Right renal pelvis (tissue), 4 donors: Measurements from ENCODE around the gene SWI5. TPM values are rescaled to one million over a fixed set of nuclear protein-coding genes. Genes with fewer than 3 reads are reported as not detected.

Experiments used
- DNase-seq, 4 donors: peaks; one replicate each; pipeline ENCODE4 v3.0.0-alpha.2; 2013; ENCODE audit warnings: low read depth in 4 of 4, low spot score in 3 of 4, missing footprints in 1 of 4
- polyA plus RNA-seq, 4 donors: library from polyadenylated mRNA; unstranded; fragments of 120-200 nt; gene quantifications; one replicate each; pipeline ENCODE4 v1.2.1, GENCODE V29; 2013; ENCODE audit not compliant: insufficient read length in 4 of 4

Gene SWI5
- polyA plus RNA-seq, 4 donors = 26.8 to 37.5 (median 29.9) TPM

DNA sequence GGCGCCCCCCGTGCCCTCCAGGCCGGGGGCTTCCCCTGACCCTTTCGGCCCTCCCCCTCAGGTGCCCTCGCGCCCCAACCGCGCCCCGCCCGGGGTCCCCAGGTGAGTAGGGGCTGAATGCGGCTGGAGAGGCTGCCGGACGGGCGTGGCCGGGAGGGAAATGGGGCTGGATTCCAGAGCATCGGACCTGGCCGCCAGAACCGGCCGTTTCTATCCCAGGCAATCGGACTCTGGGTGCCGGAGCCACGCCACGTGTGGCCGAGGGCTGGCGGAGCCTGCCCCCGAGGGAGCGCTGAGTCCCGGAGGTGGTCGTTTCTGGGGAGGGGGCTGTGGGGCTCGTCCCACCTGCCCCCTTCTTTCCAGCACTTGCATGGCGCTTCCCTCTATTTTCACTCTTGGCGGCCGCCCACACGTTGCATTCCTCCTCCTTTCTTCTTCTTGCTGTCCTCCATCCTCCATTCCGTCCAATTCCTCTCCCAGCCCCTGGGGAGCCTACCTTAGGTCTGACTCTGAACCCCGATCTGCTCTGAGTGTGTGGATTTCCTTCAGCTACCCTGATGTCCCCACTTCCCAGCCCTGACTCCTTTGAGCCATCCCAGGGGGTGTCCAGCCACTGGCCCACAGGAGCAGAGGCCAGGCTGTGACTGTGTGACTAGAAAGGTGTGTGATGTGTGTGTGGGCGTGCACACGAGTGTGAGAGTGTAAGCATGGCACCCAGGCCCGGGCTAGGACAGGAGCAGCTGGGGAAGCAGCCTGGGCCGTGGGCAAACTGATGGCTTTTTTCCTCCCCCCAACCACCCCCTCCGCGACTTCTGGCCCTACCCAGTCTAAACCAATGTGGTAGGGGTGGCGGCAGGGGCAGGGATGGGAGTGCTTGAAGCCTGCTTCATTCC, 25.0 kb upstream of the SWI5 start:
- no peak for DNase-seq

DNA sequence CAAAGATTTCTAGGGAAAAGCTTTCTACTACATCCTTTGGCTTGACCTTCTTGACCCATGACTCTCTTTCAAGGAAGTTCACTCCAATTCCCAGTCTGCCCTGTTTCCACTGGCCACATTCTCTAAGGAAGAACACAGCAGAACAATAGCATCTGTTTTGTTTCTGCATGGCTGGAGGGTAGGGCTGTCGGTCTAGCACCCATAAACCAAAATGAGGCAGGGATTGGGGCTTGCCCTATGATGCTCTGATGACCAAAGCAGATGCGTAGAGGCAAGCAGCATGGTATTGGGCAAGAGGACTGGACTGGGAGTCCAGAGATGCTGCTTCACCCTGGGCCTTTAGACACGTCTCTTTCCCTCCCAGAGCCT, 24.4 kb upstream of the SWI5 start:
- no peak for DNase-seq

DNA sequence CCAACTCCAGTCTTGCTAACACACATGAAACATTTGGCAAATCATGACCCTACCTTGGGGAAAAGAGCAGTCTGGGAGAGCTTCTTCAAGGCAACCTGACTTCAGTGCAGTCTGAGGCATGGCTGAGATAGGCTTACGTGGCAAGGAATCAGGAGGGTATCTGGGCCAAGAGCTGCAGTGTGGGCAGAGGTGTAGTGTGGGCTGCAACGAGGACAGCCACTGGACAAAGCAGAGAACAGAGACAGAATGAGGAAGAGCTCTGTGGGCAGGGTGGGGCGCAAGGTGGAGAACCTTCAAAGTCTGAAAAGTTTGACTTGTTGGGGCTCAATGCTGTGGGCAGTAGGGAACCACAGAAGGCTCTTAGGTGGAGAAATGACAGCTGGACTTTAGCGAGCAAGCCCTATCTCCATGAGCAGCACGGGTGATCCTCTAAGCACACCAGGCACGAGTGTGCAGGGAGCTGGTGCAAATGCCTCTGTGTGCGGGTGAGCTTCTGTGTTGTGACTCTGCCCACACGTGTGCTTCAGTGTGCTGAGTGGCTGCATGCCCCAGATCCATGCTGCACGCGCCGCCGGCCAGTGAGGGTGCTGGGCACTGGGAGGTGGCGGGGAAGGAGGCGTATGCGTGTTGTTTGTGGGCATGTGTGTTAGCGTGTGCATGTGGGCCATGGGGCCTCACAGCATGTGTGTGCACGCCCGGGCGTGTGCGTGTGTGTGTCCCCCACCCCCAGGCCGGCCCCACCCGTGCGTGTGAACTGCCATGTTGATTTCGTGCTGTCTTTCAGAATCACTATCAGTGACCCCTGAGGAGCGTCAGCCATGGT, 23.5 kb upstream of the SWI5 start:
- no peak for DNase-seq

DNA sequence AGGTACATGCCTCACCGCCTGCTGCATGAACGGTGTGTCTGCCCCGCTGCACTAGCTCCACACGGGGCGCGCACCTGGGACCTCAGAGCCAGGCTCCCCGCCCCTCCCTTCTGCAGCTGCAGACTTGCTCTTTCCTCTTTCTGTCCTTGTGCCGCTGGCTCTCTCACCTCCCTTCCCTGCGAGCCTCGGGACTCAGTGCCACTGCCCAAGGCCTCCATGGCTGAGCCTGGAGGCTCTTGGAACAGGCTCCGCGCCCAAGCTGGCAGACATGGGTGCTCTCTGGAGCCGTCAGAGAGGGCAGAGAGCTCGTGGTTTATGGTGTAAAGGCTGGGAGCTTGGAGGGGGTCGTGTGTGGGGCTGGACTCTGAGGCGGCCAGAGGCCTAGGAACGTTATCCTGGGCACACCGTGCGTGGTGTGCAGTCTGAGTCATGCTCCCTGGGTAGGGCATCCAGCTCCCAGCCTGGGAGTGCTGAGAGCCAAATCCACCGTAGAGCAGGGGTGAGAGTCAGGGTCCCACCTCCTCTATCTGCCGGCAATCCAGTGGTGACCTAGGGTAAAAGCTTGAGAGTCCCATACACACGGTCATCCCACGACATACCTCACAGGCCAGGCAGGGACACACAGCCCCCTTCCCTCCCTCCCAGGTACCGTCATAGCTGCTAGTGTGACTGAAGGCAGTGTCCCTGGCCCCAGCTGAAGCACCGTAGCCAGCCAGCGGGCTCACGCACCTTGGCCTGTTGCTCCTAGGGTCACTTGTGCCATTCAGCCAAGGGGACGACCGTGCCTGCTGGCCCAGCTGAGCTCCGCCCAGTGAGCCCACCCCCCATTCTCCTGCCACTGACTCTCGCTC, 22.7 kb upstream of the SWI5 start:
- DNase-seq = no peak

DNA sequence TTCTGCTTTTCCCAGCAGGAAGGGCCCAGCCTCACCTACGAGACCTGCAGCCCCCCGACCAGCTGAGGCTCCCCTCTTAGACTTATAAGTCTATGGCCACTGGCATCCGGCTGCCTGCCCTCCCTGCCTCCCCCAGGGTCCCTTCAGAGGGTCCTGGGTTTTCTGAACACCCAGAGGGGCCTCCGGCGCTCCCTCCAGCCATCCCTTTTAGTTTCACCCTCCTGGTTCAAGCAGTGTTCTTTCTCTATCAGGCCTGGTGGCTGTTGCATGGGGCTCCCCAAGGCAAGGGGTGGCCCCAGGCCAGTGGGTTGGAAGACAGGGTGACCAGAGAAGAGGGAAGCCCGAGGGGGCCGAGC, 22.1 kb upstream of the SWI5 start:
- no peak for DNase-seq

GRCh38 chr9:128254362-128254761, 21.7 kb upstream of the SWI5 start:
- DNase-seq = no peak

DNA sequence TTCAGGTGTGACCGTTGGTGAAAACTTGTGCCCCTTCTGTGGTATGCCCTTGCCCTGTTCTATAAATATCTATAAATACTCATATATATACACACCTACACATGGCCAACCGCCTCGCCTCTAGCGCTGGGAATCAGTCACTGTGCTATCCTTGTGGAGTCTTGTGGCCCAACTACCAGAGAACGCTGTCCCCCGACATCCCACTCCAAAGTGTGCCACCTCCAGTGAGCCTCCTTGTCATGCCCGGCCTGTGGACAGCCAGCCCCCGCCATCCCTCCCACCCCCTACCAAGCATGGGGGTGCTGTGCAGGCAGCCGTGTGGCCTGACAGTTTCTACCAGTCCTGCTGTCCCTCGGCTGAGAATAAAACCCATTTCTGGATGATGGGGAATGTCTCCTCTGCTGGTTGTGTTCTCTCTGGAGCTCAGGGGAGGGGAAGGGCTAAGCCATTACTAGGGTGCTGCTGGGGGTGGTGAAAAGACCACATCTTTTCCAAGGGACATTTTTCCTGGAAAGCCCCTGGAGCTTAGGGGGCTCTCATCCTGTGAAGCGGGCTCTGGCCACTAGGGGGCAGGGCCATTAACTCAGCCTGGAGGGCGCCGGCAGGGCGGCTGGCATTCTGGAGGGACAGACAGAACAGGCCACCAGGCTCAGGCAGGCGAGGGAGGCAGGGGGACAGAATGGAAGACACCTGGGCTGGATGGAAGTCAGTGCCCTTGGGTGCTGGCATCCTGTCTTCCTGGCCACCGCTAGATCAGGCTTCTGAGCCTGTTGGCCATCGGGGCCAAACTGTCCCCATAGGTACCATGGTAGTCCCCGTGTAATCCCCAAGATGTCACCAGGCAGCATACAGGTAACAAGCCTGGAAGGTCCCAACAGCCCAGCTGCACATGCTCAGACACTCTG, 21.0 kb upstream of the SWI5 start:
- no peak for DNase-seq

DNA sequence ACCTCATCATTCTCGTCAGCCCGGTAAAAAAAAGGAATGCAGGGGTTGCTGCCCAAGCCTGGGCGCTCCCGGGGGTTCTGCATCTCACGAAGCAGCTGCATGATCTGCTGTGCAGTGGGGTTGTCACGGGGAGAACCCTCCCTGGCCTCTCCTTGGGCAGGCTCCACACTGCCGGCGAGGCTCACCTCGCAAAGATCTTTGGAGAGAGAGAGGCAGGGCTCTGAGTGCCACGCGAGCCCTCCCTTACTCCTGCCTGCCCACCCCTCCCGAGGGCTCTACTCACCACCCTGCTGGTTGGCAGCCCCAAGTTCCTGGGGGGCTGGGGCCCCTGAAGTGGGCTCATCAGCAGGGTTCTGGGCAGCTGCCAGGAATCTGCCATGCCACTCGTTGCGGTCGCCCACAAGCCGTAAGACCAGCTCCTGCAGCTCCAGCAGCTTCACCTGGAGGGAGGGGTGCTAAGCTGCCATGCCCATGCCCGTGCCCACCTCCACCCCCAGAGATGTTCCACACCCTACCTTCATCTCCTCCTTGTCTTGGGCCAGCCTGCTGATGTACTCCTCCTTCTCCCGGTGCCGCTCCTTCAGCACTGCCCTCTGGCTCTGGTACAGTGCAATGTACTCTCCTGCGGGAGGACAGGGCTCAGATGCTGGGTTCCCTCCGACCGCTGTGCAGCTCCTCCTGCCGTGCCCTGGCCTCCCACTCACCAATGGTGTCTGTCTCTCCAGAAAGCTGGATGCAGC, 18.8 kb upstream of the SWI5 start:
- no peak for DNase-seq

DNA sequence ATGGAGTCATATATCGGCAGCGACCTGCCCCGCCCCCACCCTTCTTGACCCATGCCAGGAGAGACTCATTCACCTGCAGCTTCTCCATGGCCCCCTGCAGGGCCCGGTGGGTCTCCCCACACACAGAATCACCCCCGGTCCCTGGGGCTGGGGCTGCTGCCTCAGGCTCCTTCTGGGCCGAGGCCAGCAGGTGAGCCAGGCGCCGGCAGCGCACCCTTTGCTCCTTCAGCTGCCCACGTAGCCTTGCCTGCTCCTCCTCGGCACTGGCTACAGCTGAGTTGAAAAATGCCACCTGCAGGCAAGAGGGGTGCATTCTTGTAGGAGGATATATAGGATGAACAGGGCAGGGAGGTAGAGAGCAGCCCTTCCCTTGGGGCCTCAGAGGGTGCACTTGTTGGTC, 18.2 kb upstream of the SWI5 start:
- no peak for DNase-seq

DNA sequence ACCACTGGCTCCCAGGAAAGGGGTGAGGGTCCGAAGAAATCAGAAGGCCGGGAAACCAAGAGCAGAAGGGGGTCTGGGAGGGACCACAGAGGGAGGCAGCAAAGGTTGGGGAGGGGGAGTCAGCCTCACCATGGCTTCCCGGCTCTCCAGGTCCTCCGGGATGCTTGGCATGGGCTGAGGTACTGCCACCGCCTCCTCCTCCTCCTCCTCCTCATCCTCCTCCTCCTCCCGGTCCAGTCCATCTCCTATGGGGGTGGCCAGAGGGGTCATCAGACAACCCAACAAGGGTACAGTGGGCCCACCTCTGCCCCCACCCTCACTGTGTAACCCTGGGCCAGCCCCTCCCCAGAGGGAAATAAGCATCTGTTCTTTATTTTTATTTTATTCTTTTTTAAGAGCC, 17.8 kb upstream of the SWI5 start:
- no peak for DNase-seq

DNA sequence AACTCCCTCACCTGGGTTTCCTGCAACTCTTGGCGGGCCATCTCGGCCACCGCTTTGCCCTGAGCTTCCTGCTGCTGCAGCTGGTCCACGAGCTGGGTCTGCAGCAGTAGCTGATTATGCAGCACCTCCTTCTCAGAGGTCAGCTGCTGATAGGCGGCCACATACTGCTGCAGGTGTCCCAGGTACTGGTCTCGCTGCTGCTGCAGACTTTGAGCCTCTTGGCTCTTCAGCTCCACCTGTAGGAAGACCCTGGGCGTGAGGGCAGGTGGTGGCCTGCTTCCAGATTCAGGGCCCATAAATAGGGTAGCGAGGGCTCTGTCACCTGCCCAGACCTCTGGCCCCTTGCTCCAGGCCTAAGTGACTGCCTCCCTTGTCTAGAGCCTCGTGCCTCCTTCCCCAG, 16.9 kb upstream of the SWI5 start:
- no peak for DNase-seq

DNA sequence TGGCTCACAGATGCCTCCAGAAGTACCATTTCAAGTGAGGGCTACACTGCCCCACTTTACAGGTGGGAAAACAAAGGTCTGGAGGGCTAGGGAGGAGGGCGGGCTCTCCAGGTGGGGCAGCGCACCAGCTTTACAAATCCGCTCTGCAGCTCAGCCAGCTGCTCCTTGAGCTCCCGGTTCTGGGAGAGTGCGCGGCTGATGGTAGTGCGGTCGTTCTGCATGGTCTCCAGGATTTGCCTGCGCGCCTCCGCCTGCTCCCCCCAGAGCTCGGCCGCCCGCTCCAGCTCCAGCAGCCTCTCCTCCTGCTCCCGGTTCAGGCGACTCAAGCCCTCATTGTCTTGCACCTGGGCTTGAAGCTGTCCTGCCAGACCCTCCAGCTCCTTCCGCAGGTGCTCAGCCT, 15.7 kb upstream of the SWI5 start:
- no peak for DNase-seq

DNA sequence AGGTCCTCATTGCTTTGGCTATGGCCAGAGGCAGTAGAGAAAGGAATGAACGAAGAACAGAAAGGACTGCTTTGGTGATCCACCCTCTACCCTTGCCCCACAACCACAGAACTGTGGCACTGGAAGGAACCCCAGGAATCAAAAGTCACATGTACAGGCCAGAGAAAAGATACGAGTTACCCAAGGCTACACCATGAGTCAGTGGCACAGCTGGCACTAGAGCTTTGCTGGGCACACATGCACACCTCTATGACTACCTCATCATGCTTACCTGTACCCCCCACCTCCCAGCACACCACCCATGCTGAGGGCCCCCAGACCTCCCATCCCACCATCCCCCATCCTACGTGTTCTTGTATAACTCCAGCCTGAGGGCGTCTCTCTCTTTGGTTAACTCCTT, 13.4 kb upstream of the SWI5 start:
- no peak for DNase-seq

DNA sequence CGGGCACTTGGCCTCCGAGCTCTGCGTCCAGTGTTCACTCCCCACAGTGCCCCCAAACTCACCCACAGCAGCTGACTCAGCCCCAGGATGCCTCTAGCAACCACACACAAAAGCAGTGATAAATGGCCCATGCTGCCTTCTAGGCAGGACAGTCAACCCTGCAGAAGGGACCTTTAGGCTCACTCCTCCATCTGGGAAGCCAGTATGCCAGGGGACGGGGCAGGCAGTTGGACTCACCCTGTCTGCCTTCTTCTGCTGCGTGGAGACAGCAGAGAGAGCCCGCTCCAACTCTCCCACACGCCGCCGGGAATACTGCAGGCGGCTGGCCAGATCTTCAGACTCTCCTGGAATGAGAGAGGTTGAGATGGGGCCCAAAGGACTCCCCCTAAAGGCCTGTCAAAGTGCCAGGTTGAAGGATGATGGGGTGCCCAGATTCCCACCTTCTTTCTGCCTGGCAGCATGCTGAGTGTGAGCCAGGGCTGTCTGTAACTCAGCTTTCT, 10.7 kb upstream of the SWI5 start:
- DNase-seq = no peak

GRCh38 chr9:128266868-128267590, 9.0 kb upstream of the SWI5 start:
- DNase-seq = no peak

DNA sequence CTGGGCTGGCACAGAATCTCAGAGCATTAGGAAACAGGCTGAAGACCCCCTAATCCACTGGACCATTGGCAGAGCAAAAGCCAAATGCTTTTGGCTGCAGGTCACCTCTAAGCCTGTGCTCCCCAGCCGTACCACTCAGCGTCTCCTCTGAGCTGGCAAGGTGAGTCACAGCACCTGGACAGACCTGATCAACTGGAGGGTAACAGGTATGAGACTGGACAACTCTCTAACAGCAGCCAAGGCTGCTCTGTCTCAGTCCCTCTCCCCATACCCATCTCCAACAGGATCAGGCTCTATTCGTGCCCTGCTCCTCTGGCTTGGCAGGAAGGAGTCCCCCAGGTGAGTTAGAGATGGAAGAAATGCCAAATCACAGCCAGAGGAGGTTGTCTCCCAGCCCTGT, 5.0 kb upstream of the SWI5 start:
- DNase-seq = no peak

GRCh38 chr9:128271512-128271911, 4.6 kb upstream of the SWI5 start:
- DNase-seq = no peak

DNA sequence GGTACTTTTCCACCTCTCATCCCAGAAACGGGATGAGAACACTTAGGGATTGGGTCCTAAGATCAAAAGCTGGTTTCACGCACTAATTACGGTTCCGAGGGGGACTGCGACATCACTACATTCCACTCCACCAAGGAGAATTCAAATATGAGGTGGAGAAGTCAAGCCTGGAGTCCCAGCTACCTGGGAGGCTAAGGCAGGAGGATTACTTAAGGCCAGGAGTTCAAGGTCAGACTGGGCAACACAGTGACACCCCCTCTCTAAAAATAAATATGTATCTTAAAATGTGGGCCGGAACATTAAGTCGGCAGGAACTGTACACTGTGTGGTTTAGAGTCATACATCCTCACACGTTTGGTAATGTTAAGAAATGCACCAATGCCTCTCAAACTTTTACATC, 1.8 kb upstream of the SWI5 start:
- no peak for DNase-seq
